ENCODE measurements around the gene VRK1.
"Not testable (repeated sequence)": the region's sequence is repeated elsewhere in the genome, so short reads cannot be mapped to it uniquely, and the experiment has no call there.

The VRK1 gene

GRCh38 chr14:96796851-96797581 is at the start of gene VRK1:
TSS of gene VRK1 (plus strand) at chr14:96797382. CDS start at chr14:96833472, 36,090 bp downstream.
- peak; percentile 91 to 94 (median 91) for DNase-seq (ENCODE audit: low read depth in 3 of 3)

GRCh38 chr14:96747608-96748007 is 49.6 kb upstream of the VRK1 start:
- DNase-seq (ENCODE audit: low read depth in 3 of 3), result no peak

GRCh38 chr14:96748362-96748761 is 48.8 kb upstream of the VRK1 start:
- DNase-seq (ENCODE audit: low read depth in 3 of 3), result no peak

GRCh38 chr14:96751505-96751904 is 45.7 kb upstream of the VRK1 start:
- DNase-seq (ENCODE audit: low read depth in 3 of 3), result no peak

- no peak for DNase-seq (ENCODE audit: low read depth in 3 of 3)
These were observed 45.1 kb upstream of the VRK1 start for GRCh38 chr14:96752125-96752524.

- no peak for DNase-seq (ENCODE audit: low read depth in 3 of 3)
These were observed 44.6 kb upstream of the VRK1 start for GRCh38 chr14:96752594-96752993.

GRCh38 chr14:96754162-96754844 is 42.9 kb upstream of the VRK1 start:
- no peak for DNase-seq (ENCODE audit: low read depth in 3 of 3)

- no peak for DNase-seq (ENCODE audit: low read depth in 3 of 3)
These were observed 42.4 kb upstream of the VRK1 start for GRCh38 chr14:96754845-96755184.

- DNase-seq (ENCODE audit: low read depth in 3 of 3), result no peak
These were observed 40.4 kb upstream of the VRK1 start for GRCh38 chr14:96756745-96757144.

GRCh38 chr14:96757456-96757855 is 39.7 kb upstream of the VRK1 start:
- no peak for DNase-seq (ENCODE audit: low read depth in 3 of 3)

GRCh38 chr14:96761066-96761465 is 36.1 kb upstream of the VRK1 start:
- DNase-seq (ENCODE audit: low read depth in 3 of 3), result no peak

GRCh38 chr14:96762650-96763049 is 34.5 kb upstream of the VRK1 start:
- peak in 1 of 3 donors; percentile 11 for DNase-seq (ENCODE audit: low read depth in 3 of 3)

- no peak for DNase-seq (ENCODE audit: low read depth in 3 of 3)
These were observed 33.2 kb upstream of the VRK1 start for GRCh38 chr14:96764012-96764411.

GRCh38 chr14:96765205-96765604 is 32.0 kb upstream of the VRK1 start:
- DNase-seq (ENCODE audit: low read depth in 3 of 3), result not testable (repeated sequence)

- DNase-seq (ENCODE audit: low read depth in 3 of 3), result no peak
These were observed 24.3 kb upstream of the VRK1 start for GRCh38 chr14:96772929-96773328.

GRCh38 chr14:96776791-96777190 is 20.4 kb upstream of the VRK1 start:
- no peak for DNase-seq (ENCODE audit: low read depth in 3 of 3)

- DNase-seq (ENCODE audit: low read depth in 3 of 3), result no peak
These were observed 16.7 kb upstream of the VRK1 start for GRCh38 chr14:96780500-96780899.

GRCh38 chr14:96781371-96781770 is 15.8 kb upstream of the VRK1 start:
- DNase-seq (ENCODE audit: low read depth in 3 of 3), result no peak

GRCh38 chr14:96782436-96782835 is 14.7 kb upstream of the VRK1 start:
- no peak for DNase-seq (ENCODE audit: low read depth in 3 of 3)

GRCh38 chr14:96783043-96783914 is 13.9 kb upstream of the VRK1 start:
- DNase-seq (ENCODE audit: low read depth in 3 of 3), result no peak

GRCh38 chr14:96783915-96784224 is 13.3 kb upstream of the VRK1 start:
- no peak for DNase-seq (ENCODE audit: low read depth in 3 of 3)

- no peak for DNase-seq (ENCODE audit: low read depth in 3 of 3)
These were observed 7.0 kb upstream of the VRK1 start for GRCh38 chr14:96790186-96790585.

GRCh38 chr14:96790706-96791105 is 6.5 kb upstream of the VRK1 start:
- no peak for DNase-seq (ENCODE audit: low read depth in 3 of 3)
